ENCODE measurements around the gene NTF3.

DNA sequence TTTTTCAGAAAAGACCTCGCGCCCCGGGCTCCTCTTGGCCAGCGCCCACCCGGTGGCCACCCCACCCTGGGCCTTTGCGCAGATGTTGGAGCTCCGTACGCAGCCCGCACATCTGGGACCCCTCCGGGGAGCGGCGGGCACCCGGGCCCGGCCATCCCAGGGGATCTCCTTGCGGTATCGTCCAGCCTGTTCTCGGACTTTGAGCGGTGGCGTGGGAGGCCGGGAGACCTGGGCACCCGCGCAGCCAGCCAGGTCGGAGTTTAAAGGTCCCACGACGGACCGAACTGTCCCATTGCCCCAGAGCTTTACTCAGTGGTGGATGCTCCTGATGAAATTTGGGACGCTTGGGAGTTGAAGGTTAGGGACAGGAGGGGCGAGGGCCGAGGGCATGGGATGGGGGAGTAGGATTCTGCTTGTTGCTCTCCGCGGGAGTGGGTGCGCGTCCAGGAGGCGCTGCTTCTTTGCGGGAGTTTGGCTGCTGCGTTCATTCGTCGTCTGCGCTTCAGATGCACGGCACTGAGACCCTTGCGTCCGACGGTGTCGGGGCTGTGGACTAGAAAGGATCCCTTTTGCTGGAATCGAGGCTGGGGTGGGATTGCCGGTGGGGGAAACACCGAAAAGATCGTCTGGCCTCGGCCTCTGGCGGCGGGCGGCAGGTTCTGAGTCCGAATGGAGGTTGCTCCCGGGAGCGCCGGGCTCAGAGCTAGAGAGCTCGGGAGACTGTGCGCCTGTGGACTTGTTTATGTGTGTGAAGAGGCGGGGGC is 1.4 kb downstream of the NTF3 start:
- TF ChIP-seq, protein P1, sequence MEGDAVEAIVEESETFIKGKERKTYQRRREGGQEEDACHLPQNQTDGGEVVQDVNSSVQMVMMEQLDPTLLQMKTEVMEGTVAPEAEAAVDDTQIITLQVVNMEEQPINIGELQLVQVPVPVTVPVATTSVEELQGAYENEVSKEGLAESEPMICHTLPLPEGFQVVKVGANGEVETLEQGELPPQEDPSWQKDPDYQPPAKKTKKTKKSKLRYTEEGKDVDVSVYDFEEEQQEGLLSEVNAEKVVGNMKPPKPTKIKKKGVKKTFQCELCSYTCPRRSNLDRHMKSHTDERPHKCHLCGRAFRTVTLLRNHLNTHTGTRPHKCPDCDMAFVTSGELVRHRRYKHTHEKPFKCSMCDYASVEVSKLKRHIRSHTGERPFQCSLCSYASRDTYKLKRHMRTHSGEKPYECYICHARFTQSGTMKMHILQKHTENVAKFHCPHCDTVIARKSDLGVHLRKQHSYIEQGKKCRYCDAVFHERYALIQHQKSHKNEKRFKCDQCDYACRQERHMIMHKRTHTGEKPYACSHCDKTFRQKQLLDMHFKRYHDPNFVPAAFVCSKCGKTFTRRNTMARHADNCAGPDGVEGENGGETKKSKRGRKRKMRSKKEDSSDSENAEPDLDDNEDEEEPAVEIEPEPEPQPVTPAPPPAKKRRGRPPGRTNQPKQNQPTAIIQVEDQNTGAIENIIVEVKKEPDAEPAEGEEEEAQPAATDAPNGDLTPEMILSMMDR (IDR thresholded peaks at IDR 0.05; ENCODE audit: low read depth, low read length), result no peak
- no peak for TF ChIP-seq EZH2phosphoT487 (IDR thresholded peaks at IDR 0.05; ENCODE audit: low read depth)
